Activated naive CD8-positive, alpha-beta T cell treated with anti-CD3 and anti-CD28 coated beads, Interleukin-2, amount 50 U/mL, for 24 hours (primary cell): ENCODE measurements around the gene TP73.

Experiments
- ATAC-seq: fragments of 150-1000 bp; cut with Tn5 transposase; one replicate; pipeline ENCODE4 v1.10.0; 2021
- DNase-seq: peaks from one replicate; pipeline ENCODE4 v3.0.0; 2021
- H3K27ac Mint-ChIP-seq: one replicate; pipeline ENCODE4 v1.8.0; 2021; ENCODE audit warnings: mild to moderate bottlenecking, mixed read lengths
- H3K27me3 Mint-ChIP-seq: one replicate; pipeline ENCODE4 v1.8.0; 2021; ENCODE audit warnings: mixed read lengths
- H3K36me3 Mint-ChIP-seq: one replicate; pipeline ENCODE4 v1.8.0; 2021; ENCODE audit warnings: low read depth, mixed read lengths
- H3K4me1 Mint-ChIP-seq: one replicate; pipeline ENCODE4 v1.8.0; 2021; ENCODE audit warnings: mixed read lengths
- H3K4me3 Mint-ChIP-seq: one replicate; pipeline ENCODE4 v1.8.0; 2021; ENCODE audit warnings: mild to moderate bottlenecking, moderate library complexity, mixed read lengths
- H3K9me3 Mint-ChIP-seq: one replicate; pipeline ENCODE4 v1.8.0; 2021; ENCODE audit warnings: mixed read lengths

Gene TP73

DNA sequence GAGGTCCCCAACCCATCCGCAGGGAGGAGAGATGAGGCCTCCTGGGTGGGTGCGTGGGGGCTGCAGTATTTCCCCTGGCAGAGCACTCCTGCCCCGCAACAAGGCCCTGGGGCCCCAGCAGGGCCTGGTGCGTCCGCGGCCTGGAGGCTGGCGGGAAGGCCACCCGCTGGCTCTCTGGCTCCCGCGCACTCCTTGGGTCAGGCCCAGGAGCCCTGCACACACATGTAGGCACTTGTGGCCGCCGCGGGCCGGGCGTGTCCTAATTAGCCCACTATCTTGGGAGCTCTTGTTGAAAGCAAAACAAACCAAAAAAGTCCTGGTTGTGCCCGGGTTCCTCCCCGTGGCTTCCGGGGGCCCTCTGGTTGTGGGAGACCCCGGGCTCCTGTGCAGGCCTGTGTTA, 50.2 kb downstream of the TP73 start:
- no peak overlapping the region for H3K27ac Mint-ChIP-seq
- ATAC-seq (no peak), DNase-seq (no peak)
- no peak overlapping the region for H3K4me3 Mint-ChIP-seq
- no peaks in the 10 kb centered on the region for H3K9me3 Mint-ChIP-seq
- peaks cover 1% of the 10 kb centered on the region for H3K27me3 Mint-ChIP-seq
- H3K4me1 Mint-ChIP-seq: peaks cover 4% of the 10 kb centered on the region
- no peaks in the 10 kb centered on the region for H3K36me3 Mint-ChIP-seq

DNA sequence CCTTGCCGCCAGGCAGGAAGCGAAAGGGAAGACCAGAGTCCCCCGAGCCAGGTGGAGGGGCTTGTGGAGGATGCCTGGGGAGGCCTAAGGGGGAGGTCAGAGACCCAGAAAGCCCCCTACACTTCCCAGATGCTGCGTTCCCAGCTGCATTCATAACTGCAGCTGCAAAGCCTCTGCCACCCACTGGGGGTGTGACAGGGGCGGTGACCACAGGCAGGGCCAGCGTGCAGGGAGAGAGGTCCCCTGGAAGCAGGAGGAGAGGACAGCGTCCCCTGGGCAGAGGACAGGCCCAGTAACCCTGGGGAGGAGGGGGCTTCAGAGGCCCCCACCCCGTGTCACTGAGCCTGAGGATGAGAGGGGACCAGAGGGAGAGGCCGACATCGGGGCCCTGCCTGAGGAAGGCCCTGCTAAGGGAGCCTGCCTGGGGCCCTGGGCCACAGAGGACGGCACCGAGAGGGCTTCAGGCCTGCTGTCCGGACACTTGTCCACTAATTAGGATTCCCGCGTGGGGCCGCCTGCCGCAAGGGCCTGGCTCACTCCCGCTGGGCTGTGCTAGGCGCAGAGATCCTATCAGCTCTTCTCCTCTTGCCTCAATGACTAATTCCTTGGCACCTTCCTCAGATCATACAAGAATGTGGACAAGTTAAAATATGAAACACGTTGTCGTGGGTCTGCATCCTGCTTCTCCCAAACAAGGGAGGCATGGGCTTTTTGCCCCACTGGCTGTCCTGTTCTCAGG, 50.8 kb downstream of the TP73 start:
- Mint-ChIP-seq H3K9me3 (no peaks in the 10 kb centered on the region), H3K4me3 (no peak overlapping the region), H3K4me1 (peaks cover 4% of the 10 kb centered on the region), H3K27me3 (peaks cover 4% of the 10 kb centered on the region), H3K36me3 (no peaks in the 10 kb centered on the region), H3K27ac (no peak overlapping the region)
- ATAC-seq (no peak), DNase-seq (no peak)

- ATAC-seq: no peak
- Mint-ChIP-seq H3K4me1 (peaks cover 4% of the 10 kb centered on the region), H3K27ac (no peak overlapping the region), H3K27me3 (peaks cover 7% of the 10 kb centered on the region), H3K9me3 (no peaks in the 10 kb centered on the region), H3K4me3 (no peak overlapping the region), H3K36me3 (no peaks in the 10 kb centered on the region)
- DNase-seq: no peak
These were observed 51.6 kb downstream of the TP73 start for GRCh38 chr1:3703786-3704371.

DNA sequence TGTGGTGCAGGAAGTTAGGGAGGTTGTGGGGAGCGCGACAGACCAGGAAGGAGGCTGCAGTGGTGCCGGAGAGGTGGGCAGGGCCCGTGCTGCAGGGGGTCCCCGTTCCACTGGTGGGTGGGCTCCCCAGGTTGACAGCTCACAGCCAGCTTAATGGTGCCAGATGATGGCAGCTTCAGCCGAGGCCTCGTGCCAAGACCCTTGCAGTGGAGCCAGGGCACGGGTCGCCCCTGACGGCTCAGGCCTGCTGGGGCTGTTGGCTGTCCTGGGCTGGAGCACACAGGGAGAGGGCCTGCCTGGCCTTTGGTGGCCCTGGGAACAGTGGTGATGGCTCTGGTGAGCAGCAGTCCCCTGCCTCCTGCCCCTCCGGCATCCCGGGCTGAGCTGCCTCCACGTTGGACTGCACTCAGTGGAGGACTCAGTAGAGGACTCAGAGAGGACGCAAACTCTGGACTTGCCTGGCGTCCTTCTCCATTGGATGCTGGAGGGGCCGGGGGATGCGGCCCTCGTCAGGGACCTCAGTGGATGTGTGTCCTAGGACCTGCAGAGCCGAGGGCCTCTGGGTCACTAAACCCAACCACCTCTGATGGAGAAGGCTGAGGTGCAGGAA, 53.1 kb downstream of the TP73 start:
- DNase-seq: no peak
- no peak for ATAC-seq
- Mint-ChIP-seq H3K4me1 (peaks cover 4% of the 10 kb centered on the region), H3K4me3 (no peak overlapping the region), H3K36me3 (no peaks in the 10 kb centered on the region), H3K9me3 (no peaks in the 10 kb centered on the region), H3K27me3 (peaks cover 9% of the 10 kb centered on the region), H3K27ac (no peak overlapping the region)

GRCh38 chr1:3706651-3707297, 54.5 kb downstream of the TP73 start:
- Mint-ChIP-seq H3K4me3 (no peak overlapping the region), H3K27ac (no peak overlapping the region), H3K4me1 (peaks cover 4% of the 10 kb centered on the region), H3K36me3 (no peaks in the 10 kb centered on the region), H3K27me3 (peaks cover 14% of the 10 kb centered on the region), H3K9me3 (no peaks in the 10 kb centered on the region)
- ATAC-seq (no peak), DNase-seq (no peak)

DNA sequence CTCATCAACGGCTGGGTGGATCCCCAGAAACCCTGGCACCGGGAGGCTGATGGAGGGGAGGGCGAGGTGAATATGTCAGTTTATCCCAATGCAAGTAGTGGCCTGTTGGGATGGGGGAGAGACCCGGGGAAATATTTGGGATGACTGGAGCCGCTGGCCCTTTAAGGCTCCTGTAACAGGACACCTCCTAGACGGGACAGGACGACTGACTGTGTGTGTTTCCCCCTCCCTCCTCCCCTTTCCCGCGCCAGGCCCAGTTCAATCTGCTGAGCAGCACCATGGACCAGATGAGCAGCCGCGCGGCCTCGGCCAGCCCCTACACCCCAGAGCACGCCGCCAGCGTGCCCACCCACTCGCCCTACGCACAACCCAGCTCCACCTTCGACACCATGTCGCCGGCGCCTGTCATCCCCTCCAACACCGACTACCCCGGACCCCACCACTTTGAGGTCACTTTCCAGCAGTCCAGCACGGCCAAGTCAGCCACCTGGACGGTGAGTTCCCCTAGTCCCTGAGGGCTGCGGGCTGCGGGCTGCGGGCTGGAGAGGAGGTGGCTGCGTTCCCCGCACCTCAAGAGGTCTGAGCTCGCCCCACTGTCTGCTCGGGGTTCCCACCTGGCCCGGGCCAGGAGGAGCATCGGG, 55.1 kb downstream of the TP73 start:
- Mint-ChIP-seq H3K36me3 (no peaks in the 10 kb centered on the region), H3K4me3 (no peak overlapping the region), H3K4me1 (peaks cover 4% of the 10 kb centered on the region), H3K9me3 (no peaks in the 10 kb centered on the region), H3K27ac (no peak overlapping the region), H3K27me3 (peaks cover 14% of the 10 kb centered on the region)
- no peak for ATAC-seq
- DNase-seq: no peak

- Mint-ChIP-seq H3K27ac (no peak overlapping the region), H3K4me1 (peaks cover 4% of the 10 kb centered on the region), H3K4me3 (no peak overlapping the region), H3K9me3 (no peaks in the 10 kb centered on the region), H3K36me3 (no peaks in the 10 kb centered on the region), H3K27me3 (peaks cover 14% of the 10 kb centered on the region)
- ATAC-seq (no peak), DNase-seq (no peak)
These were observed 55.6 kb downstream of the TP73 start for GRCh38 chr1:3707939-3708328.

- no peak for DNase-seq
- no peak for ATAC-seq
- peaks cover 14% of the 10 kb centered on the region for H3K27me3 Mint-ChIP-seq
- H3K27ac Mint-ChIP-seq: no peak overlapping the region
- H3K4me3 Mint-ChIP-seq: no peak overlapping the region
- H3K4me1 Mint-ChIP-seq: peaks cover 4% of the 10 kb centered on the region
- H3K36me3 Mint-ChIP-seq: no peaks in the 10 kb centered on the region
- H3K9me3 Mint-ChIP-seq: no peaks in the 10 kb centered on the region
These were observed 56.5 kb downstream of the TP73 start for GRCh38 chr1:3708791-3709190.

- Mint-ChIP-seq H3K4me3 (no peak overlapping the region), H3K4me1 (no peaks in the 10 kb centered on the region), H3K27ac (no peak overlapping the region), H3K36me3 (no peaks in the 10 kb centered on the region), H3K9me3 (no peaks in the 10 kb centered on the region), H3K27me3 (peaks cover 14% of the 10 kb centered on the region)
- DNase-seq (no peak), ATAC-seq (no peak)
These were observed 57.9 kb downstream of the TP73 start for GRCh38 chr1:3710251-3710650.

DNA sequence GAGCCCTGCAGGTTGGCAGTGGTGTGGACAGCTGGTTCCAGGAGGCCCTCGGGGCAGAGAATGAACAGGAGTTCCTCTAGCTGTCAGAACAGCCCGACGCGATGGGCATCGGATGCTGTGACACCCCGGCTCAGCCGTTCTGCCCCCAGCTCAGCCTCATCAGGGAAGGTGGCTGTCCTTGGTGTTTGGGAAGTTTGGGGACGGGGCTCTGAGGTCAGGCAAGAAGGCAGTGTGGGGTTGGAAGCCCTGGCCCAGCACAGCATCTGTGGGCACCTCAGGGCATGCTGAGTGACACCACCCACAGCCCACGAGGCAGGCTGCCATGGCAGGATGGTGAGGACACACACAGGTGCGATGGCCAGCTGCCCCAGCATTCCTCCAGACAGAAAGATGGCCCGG, 59.1 kb downstream of the TP73 start:
- H3K27ac Mint-ChIP-seq: no peak overlapping the region
- no peaks in the 10 kb centered on the region for H3K36me3 Mint-ChIP-seq
- no peak overlapping the region for H3K4me3 Mint-ChIP-seq
- H3K9me3 Mint-ChIP-seq: no peaks in the 10 kb centered on the region
- no peaks in the 10 kb centered on the region for H3K4me1 Mint-ChIP-seq
- ATAC-seq (no peak), DNase-seq (no peak)
- H3K27me3 Mint-ChIP-seq: peaks cover 14% of the 10 kb centered on the region

GRCh38 chr1:3711780-3712451, 59.6 kb downstream of the TP73 start:
- no peak for ATAC-seq
- H3K27me3 Mint-ChIP-seq: peaks cover 14% of the 10 kb centered on the region
- no peaks in the 10 kb centered on the region for H3K4me1 Mint-ChIP-seq
- no peak overlapping the region for H3K27ac Mint-ChIP-seq
- no peaks in the 10 kb centered on the region for H3K36me3 Mint-ChIP-seq
- H3K9me3 Mint-ChIP-seq: no peaks in the 10 kb centered on the region
- no peak overlapping the region for H3K4me3 Mint-ChIP-seq
- DNase-seq: no peak

DNA sequence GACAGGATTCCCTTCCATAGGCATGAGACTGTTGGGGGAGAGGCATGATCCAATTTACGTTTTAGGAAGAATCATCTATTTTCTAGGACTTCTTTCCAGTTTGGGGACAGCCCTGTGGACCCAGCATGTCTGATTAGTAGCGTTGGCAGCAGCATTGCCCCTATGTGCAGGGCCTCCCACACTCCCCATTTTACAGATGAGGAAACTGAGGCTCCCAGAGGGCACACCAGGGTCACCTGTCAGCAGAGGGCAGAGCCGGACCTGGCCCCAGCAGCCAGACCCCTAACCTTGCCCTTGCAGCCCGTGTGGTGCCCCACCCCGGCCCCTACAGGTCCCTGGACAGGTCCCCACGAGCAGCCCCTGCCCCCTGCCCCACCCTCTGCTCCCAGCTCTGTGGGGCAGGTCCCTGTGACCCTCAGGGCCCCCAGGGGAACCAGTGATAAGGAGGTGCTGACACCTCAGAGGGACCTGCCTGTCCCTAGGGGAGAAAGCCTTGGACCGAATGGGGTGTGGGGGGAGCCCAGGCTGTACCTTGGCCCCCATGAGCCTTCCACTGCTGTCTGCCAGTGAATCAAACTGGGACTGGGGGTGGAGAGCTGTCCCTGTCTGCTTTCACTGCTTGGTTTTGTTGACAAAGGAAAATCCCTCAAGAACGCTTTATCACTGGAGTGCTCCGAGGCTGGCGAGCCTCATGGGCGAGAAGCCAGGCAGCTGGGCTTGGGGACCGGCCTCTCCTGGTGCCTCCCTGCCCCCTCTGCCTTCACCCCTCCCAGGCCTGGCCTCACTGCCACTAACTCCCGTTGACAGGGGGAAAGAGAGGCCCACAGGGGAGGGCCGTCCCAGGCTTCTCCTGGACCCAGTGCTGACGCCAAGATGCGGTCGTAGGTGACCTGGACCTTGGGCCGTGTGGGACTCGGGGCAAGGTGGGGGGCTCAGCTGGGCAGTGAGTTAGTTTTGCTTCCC, 60.5 kb downstream of the TP73 start:
- Mint-ChIP-seq H3K4me3 (no peak overlapping the region), H3K4me1 (no peaks in the 10 kb centered on the region), H3K36me3 (no peaks in the 10 kb centered on the region), H3K27me3 (peaks cover 13% of the 10 kb centered on the region), H3K9me3 (no peaks in the 10 kb centered on the region), H3K27ac (no peak overlapping the region)
- ATAC-seq (no peak), DNase-seq (no peak)

- Mint-ChIP-seq H3K27me3 (peaks cover 7% of the 10 kb centered on the region), H3K4me1 (no peaks in the 10 kb centered on the region), H3K9me3 (no peaks in the 10 kb centered on the region), H3K4me3 (no peak overlapping the region), H3K36me3 (no peaks in the 10 kb centered on the region), H3K27ac (no peak overlapping the region)
- no peak for ATAC-seq
- DNase-seq: no peak
These were observed 61.5 kb downstream of the TP73 start for GRCh38 chr1:3713840-3714239.
